DOHH2 (cell line): ENCODE results near the gene ETV6.

Source experiments
- H3F3A ChIP-seq: fragments of 200-600 bp; sonication (generic), shearing (Covaris generic); 2 replicates; pipeline ENCODE4 v1.6.0; 2016; ENCODE audit warnings: antibody characterized with exemption, mild to moderate bottlenecking; ENCODE audit not compliant: control insufficient read depth, insufficient read depth
- H3K27ac ChIP-seq: fragments of 200-600 bp; sonication (generic); 2 replicates; pipeline ENCODE4 v1.5.1; 2014; ENCODE audit warnings: low read depth, mild to moderate bottlenecking, low read length, moderate library complexity
- H3K27me3 ChIP-seq: fragments of 200-600 bp; sonication (generic); 2 replicates; pipeline ENCODE4 v1.6.1; 2014; ENCODE audit warnings: mild to moderate bottlenecking, low read length, mixed read lengths; ENCODE audit not compliant: control insufficient read depth
- H3K36me3 ChIP-seq: fragments of 200-600 bp; sonication (generic); 2 replicates; pipeline ENCODE4 v1.6.1; 2014; ENCODE audit warnings: mild to moderate bottlenecking, low read length, moderate library complexity, mixed read lengths; ENCODE audit not compliant: control insufficient read depth
- H3K4me1 ChIP-seq: fragments of 200-600 bp; sonication (generic); 2 replicates; pipeline ENCODE4 v1.6.1; 2014; ENCODE audit warnings: mild to moderate bottlenecking, low read length, mixed read lengths; ENCODE audit not compliant: control insufficient read depth
- H3K4me2 ChIP-seq: fragments of 200-600 bp; sonication (generic); 2 replicates; pipeline ENCODE4 v1.6.0; 2014; ENCODE audit warnings: mild to moderate bottlenecking, low read length, moderate library complexity
- H3K4me3 ChIP-seq: fragments of 200-600 bp; sonication (generic); 2 replicates; pipeline ENCODE4 v1.5.1; 2014; ENCODE audit warnings: mild to moderate bottlenecking, low read length, mixed read lengths
- H3K79me2 ChIP-seq: fragments of 200-600 bp; sonication (generic); 2 replicates; pipeline ENCODE4 v1.6.1; 2014; ENCODE audit warnings: mild to moderate bottlenecking, low read length, mixed read lengths; ENCODE audit not compliant: control insufficient read depth
- H3K9me2 ChIP-seq: fragments of 200-600 bp; sonication (generic); replicated peaks from 2 replicates; pipeline ENCODE4 v1.6.1; 2014; ENCODE audit warnings: mild to moderate bottlenecking, low read length, mixed read lengths; ENCODE audit not compliant: control insufficient read depth
- H3K9me3 ChIP-seq: fragments of 200-600 bp; sonication (generic); 2 replicates; pipeline ENCODE4 v1.6.1; 2014; ENCODE audit warnings: antibody characterized with exemption, low read length, mixed read lengths; ENCODE audit not compliant: control insufficient read depth, insufficient read depth
- H4K20me1 ChIP-seq: fragments of 200-600 bp; sonication (generic); 2 replicates; pipeline ENCODE4 v1.6.0; 2014; ENCODE audit warnings: low read depth, mild to moderate bottlenecking, antibody characterized with exemption, low read length, moderate library complexity; ENCODE audit not compliant: control insufficient read depth, insufficient read depth
- CTCF ChIP-seq: fragments of 200-600 bp; sonication (generic); IDR thresholded peaks from one replicate; pipeline ENCODE4 v1.5.1; 2014; ENCODE audit warnings: antibody characterized with exemption, mild to moderate bottlenecking, low read depth, low read length; ENCODE audit not compliant: poor library complexity, severe bottlenecking
- EZH2phosphoT487 ChIP-seq: fragments of 200-600 bp; sonication (generic); IDR thresholded peaks from 2 replicates; pipeline ENCODE4 v1.6.1; 2017; ENCODE audit warnings: borderline replicate concordance, mild to moderate bottlenecking, antibody characterized with exemption, low read length, moderate library complexity, mixed read lengths

The ETV6 gene

DNA sequence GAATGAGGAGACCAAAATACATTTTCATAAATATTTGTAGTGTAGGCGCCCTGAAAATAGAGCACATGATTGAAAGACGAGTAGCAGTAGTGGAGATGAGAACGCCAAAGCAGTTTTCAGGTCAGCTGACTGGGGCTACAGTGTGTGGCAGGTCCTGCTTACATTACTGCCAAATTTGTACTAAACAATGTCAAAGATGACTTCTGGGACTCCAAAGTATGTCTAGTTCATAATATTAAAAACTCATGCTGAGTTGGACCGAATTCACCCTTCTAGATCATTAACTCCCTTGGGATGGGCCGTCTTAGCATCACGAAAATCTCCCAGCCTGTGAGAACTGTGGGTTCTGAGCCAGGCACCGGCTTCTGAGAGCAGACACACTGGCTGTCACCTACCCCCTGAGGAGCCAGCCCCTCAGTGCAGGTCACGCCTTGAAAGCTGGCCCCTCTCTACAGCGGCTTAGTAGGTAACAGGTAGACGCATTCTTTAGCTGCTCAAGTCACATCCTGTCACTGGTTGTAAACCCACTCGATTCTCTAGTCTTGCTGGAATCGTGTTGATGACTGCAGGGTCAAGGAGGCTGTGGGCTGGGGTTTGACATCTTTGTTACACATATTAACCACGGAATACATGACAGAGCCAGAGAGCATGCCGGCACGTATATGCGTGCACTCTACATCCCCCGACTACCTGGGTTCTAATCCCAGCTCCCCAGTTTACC, 210.4 kb downstream of the ETV6 start:
- no peaks in the 10 kb centered on the region for H3K36me3 ChIP-seq
- H3K79me2 ChIP-seq, result no peaks in the 10 kb centered on the region
- H3K4me1 ChIP-seq, result peaks cover 36% of the 10 kb centered on the region
- no peak overlapping the region for H3K27ac ChIP-seq
- peaks cover 21% of the 10 kb centered on the region for H3F3A ChIP-seq
- no peak overlapping the region for H3K4me2 ChIP-seq
- H3K9me3 ChIP-seq, result no peaks in the 10 kb centered on the region
- no peaks in the 10 kb centered on the region for H3K9me2 ChIP-seq
- no peaks in the 10 kb centered on the region for H3K27me3 ChIP-seq
- H4K20me1 ChIP-seq, result no peaks in the 10 kb centered on the region
- H3K4me3 ChIP-seq, result no peak overlapping the region
- TF ChIP-seq EZH2phosphoT487 (no peak), CTCF (no peak)

DNA sequence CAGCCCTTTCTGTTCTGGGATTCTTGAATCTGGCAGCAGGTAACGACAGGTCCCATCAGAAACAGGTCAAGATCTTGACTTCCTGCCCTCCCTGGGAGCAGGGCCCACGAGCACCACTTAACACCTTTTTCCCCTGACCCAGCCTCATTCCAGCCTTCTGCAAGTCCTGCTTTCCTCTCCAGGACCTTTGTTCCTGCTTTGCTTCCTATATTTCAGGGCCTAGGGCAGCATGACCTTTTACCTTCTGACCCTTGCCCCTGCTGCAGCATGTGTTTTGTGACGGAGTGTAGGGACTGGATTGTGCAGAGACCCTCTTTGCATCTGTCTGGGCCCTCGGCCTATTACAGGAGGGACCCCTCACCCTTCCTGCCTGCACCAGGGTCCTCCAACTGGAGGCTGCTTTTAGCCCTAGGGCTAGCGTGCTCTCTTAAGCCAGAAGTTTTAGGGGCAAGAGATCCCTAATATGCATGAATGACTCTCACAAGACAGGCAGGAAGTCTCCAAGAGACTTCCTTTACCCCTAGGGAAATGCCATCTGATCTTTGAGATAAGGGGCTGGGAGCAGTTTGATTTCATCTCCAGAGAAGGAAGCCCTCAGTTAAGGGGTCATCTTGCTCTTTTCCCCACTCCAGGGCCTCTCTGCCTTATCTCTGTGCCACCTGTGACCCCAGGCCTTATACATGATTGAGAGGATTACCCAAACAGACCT, 211.8 kb downstream of the ETV6 start:
- H3K79me2 ChIP-seq, result no peaks in the 10 kb centered on the region
- no peak overlapping the region for H3K4me3 ChIP-seq
- H3K27ac ChIP-seq, result no peak overlapping the region
- TF ChIP-seq EZH2phosphoT487 (no peak), CTCF (no peak)
- H3K4me2 ChIP-seq, result no peak overlapping the region
- no peaks in the 10 kb centered on the region for H3K27me3 ChIP-seq
- no peaks in the 10 kb centered on the region for H3K9me3 ChIP-seq
- no peaks in the 10 kb centered on the region for H3K9me2 ChIP-seq
- H3F3A ChIP-seq, result peaks cover 10% of the 10 kb centered on the region; the same call in 1 of the 2 replicates
- no peaks in the 10 kb centered on the region for H3K36me3 ChIP-seq
- no peaks in the 10 kb centered on the region for H4K20me1 ChIP-seq
- H3K4me1 ChIP-seq, result peaks cover 22% of the 10 kb centered on the region

GRCh38 chr12:11861864-11862600, 212.6 kb downstream of the ETV6 start:
- Histone ChIP-seq H3K9me3 (no peaks in the 10 kb centered on the region), H3K79me2 (no peaks in the 10 kb centered on the region), H3K9me2 (no peaks in the 10 kb centered on the region), H3K4me3 (no peak overlapping the region), H4K20me1 (no peaks in the 10 kb centered on the region), H3K27ac (no peak overlapping the region), H3K36me3 (no peaks in the 10 kb centered on the region), H3F3A (peaks cover 9% of the 10 kb centered on the region; the same call in 1 of the 2 replicates), H3K27me3 (no peaks in the 10 kb centered on the region), H3K4me1 (peaks cover 14% of the 10 kb centered on the region), H3K4me2 (no peak overlapping the region)
- TF ChIP-seq CTCF (no peak), EZH2phosphoT487 (no peak)
